MM.1S (cell line): ENCODE measurements around the gene VPS26B.

Experiments used
- DNase-seq: peaks from one replicate; pipeline ENCODE4 v3.0.0-alpha.2; 2015
- H2AFZ ChIP-seq: fragments of 300-600 bp; sonication (generic); 2 replicates; pipeline ENCODE4 v1.6.0; 2016; ENCODE audit warnings: antibody characterized with exemption, low read length
- H3F3A ChIP-seq: fragments of 300-600 bp; sonication (generic); 2 replicates; pipeline ENCODE4 v1.6.1; 2016; ENCODE audit warnings: mild to moderate bottlenecking, antibody characterized with exemption, low read length, moderate library complexity, mixed read lengths; ENCODE audit not compliant: insufficient read depth
- H3K27ac ChIP-seq: fragments of 300-600 bp; sonication (generic); 2 replicates; pipeline ENCODE4 v1.5.1; 2016; ENCODE audit warnings: mild to moderate bottlenecking, low read length
- H3K27me3 ChIP-seq: fragments of 300-600 bp; sonication (generic); replicated peaks from 2 replicates; pipeline ENCODE4 v1.6.0; 2016; ENCODE audit warnings: low read length; ENCODE audit not compliant: insufficient read depth
- H3K36me3 ChIP-seq: fragments of 300-600 bp; sonication (generic); replicated peaks from 2 replicates; pipeline ENCODE4 v1.6.1; 2016; ENCODE audit warnings: mild to moderate bottlenecking, low read length, mixed read lengths; ENCODE audit not compliant: insufficient read depth
- H3K4me1 ChIP-seq: fragments of 300-600 bp; sonication (generic); 2 replicates; pipeline ENCODE4 v1.6.1; 2016; ENCODE audit warnings: low read length, mixed read lengths
- H3K4me2 ChIP-seq: fragments of 300-600 bp; sonication (generic); 2 replicates; pipeline ENCODE4 v1.6.0; 2016; ENCODE audit warnings: low read depth, low read length
- H3K4me3 ChIP-seq: fragments of 300-600 bp; sonication (generic); 2 replicates; pipeline ENCODE4 v1.5.1; 2016; ENCODE audit warnings: low read length, mixed read lengths
- H3K79me2 ChIP-seq: fragments of 300-600 bp; sonication (generic); 2 replicates; pipeline ENCODE4 v1.6.1; 2016; ENCODE audit warnings: mixed run types, low read length, mixed read lengths
- H3K9ac ChIP-seq: fragments of 300-600 bp; sonication (generic); 2 replicates; pipeline ENCODE4 v1.6.1; 2016; ENCODE audit warnings: low read length, mixed read lengths
- H3K9me2 ChIP-seq: fragments of 300-600 bp; sonication (generic); replicated peaks from 2 replicates; pipeline ENCODE4 v1.6.1; 2016; ENCODE audit warnings: mild to moderate bottlenecking, low read length, mixed read lengths; ENCODE audit not compliant: insufficient read depth
- H3K9me3 ChIP-seq: fragments of 300-600 bp; sonication (generic); replicated peaks from 2 replicates; pipeline ENCODE4 v1.6.1; 2016; ENCODE audit warnings: mild to moderate bottlenecking, low read length, mixed read lengths; ENCODE audit not compliant: insufficient read depth
- H4K20me1 ChIP-seq: fragments of 300-600 bp; sonication (generic); 2 replicates; pipeline ENCODE4 v1.6.1; 2016; ENCODE audit warnings: mild to moderate bottlenecking, low read length, moderate library complexity, mixed read lengths; ENCODE audit not compliant: insufficient read depth
- CTCF ChIP-seq: fragments of 300-600 bp; sonication (generic); IDR thresholded peaks from 2 replicates; pipeline ENCODE4 v1.5.1; 2016; ENCODE audit warnings: antibody characterized with exemption, low read length, mixed read lengths
- EZH2 ChIP-seq: fragments of 300-600 bp; sonication (generic); optimal IDR thresholded peaks from 2 replicates; pipeline ENCODE3; 2017; ENCODE audit warnings: low read depth, mild to moderate bottlenecking, antibody characterized with exemption, low read length, mixed read lengths
- EZH2phosphoT487 ChIP-seq: fragments of 300-600 bp; sonication (generic); IDR thresholded peaks from 2 replicates; pipeline ENCODE4 v1.6.1; 2018; ENCODE audit warnings: antibody characterized with exemption, low read length

Gene VPS26B

GRCh38 chr11:134226806-134227325 lies 2.4 kb downstream of the VPS26B start:
- no peak overlapping the region for H3K4me3 ChIP-seq
- peaks cover 3% of the 10 kb centered on the region; the same call in 1 of the 2 replicates for H3F3A ChIP-seq
- no peaks in the 10 kb centered on the region for H4K20me1 ChIP-seq
- H3K4me2 ChIP-seq = peak overlapping the region; percentile 74
- no peak overlapping the region for H3K9ac ChIP-seq
- H3K27ac ChIP-seq = no peak overlapping the region
- DNase-seq = no peak
- H3K36me3 ChIP-seq = no peaks in the 10 kb centered on the region
- H2AFZ ChIP-seq = no peak overlapping the region
- peaks cover 87% of the 10 kb centered on the region for H3K79me2 ChIP-seq
- H3K9me3 ChIP-seq = no peaks in the 10 kb centered on the region
- H3K27me3 ChIP-seq = no peaks in the 10 kb centered on the region
- no peaks in the 10 kb centered on the region for H3K9me2 ChIP-seq
- H3K4me1 ChIP-seq = peaks cover 32% of the 10 kb centered on the region
- TF ChIP-seq EZH2 (no peak), EZH2phosphoT487 (no peak), CTCF (no peak)

DNA sequence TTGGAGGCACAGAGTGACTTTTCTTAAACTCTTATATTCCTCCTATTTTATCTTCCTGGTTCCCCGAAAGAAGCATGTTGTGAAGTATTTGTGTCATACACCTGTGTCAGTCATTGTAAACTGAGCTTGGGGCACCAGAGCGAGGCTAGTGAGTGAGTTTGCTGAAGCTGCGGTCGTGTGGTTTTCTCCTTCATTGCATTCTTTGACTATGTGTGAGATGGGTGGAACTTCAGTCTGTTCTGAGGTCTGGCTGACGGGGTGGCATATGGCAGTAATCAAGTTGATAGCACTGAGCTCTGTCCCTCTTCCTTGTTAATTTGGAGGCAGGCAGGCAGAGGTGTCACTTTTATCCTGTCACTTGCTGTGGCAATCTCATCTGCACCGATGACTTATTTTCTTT lies 4.2 kb downstream of the VPS26B start:
- Histone ChIP-seq H3K4me2 (no peak overlapping the region), H3K9me2 (no peaks in the 10 kb centered on the region), H3K36me3 (no peaks in the 10 kb centered on the region), H3K9ac (no peak overlapping the region), H3K4me3 (no peak overlapping the region), H3K79me2 (peaks cover 86% of the 10 kb centered on the region), H3K9me3 (no peaks in the 10 kb centered on the region), H2AFZ (no peak overlapping the region), H3F3A (peaks cover 3% of the 10 kb centered on the region; the same call in 1 of the 2 replicates), H3K27ac (no peak overlapping the region), H3K27me3 (no peaks in the 10 kb centered on the region), H4K20me1 (no peaks in the 10 kb centered on the region), H3K4me1 (peaks cover 21% of the 10 kb centered on the region)
- no peak for TF ChIP-seq EZH2phosphoT487
- no peak for TF ChIP-seq CTCF
- TF ChIP-seq EZH2 = no peak
- peak; percentile 48 for DNase-seq

DNA sequence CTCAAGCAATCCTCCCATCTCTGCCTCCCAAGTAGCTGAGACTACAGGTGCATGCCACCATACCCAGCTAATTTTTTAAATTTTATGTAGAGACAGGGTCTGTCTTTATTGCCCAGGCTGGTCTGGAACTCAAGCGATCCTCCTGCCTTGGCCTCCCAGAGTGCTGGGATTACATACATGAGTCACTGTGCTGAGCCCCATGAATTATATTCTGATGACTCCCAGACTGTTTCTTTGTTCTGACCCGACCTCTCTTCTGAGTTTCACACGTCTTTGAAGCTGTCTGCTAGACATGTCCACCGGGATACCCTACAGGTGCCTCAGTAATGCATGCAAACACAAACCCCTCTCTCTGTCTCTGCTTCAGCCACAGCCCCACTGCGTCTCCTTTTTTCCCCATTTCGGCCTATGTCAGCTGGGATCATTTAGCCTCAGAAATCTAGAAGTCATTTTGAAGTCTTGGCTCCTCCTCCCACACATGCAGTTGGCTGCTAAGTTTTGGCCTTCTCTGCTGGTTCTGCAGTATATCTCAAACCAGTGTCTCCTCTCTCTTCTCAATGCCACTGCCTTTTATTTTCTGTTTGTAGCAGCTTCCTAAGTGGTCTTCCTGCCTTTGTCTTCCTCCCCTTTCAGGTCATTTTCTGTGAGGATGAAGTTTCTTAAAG lies 4.8 kb downstream of the VPS26B start:
- no peak for DNase-seq
- Histone ChIP-seq H3F3A (peaks cover under 1% of the 10 kb centered on the region; the same call in 1 of the 2 replicates), H4K20me1 (no peaks in the 10 kb centered on the region), H3K4me2 (no peak overlapping the region), H3K4me3 (no peak overlapping the region), H3K9ac (no peak overlapping the region), H2AFZ (no peak overlapping the region), H3K9me3 (no peaks in the 10 kb centered on the region), H3K9me2 (no peaks in the 10 kb centered on the region), H3K79me2 (peaks cover 91% of the 10 kb centered on the region), H3K36me3 (no peaks in the 10 kb centered on the region), H3K27me3 (no peaks in the 10 kb centered on the region), H3K4me1 (peaks cover 21% of the 10 kb centered on the region), H3K27ac (no peak overlapping the region)
- TF ChIP-seq EZH2 (no peak), EZH2phosphoT487 (no peak), CTCF (no peak)
